Glomerular endothelial cell (primary cell): Measurements from ENCODE around the gene PDK1. TPM values are rescaled to one million over a fixed set of nuclear protein-coding genes. Genes with fewer than 3 reads are reported as not detected.
"Not testable (repeated sequence)": the region's sequence is repeated elsewhere in the genome, so short reads cannot be mapped to it uniquely, and the experiment has no call there.

Experiments used
- DNase-seq: peaks from one replicate; pipeline ENCODE4 v3.0.0-alpha.2; 2011; ENCODE audit warnings: low read depth, low spot score; ENCODE audit errors: extremely low read depth
- total RNA-seq: library from RNA; depleted of rRNA; stranded (reverse); fragments of >200 nt; gene quantifications from 2 replicates; pipeline ENCODE4 v1.2.3, GENCODE V29; 2015

PDK1 gene
- total RNA-seq, 1 donor from 2014 or later, result 10.0 TPM

DNA sequence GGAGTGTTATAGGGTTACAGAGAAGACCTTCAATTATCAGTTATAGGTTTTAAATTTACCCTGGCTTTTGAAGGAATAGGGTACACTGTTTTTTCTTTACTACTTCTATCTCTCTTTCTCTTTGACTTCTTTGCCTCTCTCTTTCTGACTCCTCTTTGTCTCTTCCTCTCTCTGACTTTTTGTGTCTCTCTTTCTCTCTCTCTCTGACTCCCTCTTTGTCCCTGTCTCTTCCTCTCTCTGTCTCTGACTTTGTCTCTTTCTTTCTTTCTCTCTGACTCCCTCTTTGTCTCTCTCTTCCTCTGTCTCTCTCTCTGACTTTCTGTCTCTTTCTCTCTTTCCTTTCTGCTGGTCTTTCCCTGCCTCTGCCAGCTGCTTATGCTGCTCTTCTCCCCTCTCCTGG, 36.3 kb downstream of the PDK1 start:
- DNase-seq, result not testable (repeated sequence)

GRCh38 chr2:172596776-172597175, 40.9 kb downstream of the PDK1 start:
- no peak for DNase-seq

DNA sequence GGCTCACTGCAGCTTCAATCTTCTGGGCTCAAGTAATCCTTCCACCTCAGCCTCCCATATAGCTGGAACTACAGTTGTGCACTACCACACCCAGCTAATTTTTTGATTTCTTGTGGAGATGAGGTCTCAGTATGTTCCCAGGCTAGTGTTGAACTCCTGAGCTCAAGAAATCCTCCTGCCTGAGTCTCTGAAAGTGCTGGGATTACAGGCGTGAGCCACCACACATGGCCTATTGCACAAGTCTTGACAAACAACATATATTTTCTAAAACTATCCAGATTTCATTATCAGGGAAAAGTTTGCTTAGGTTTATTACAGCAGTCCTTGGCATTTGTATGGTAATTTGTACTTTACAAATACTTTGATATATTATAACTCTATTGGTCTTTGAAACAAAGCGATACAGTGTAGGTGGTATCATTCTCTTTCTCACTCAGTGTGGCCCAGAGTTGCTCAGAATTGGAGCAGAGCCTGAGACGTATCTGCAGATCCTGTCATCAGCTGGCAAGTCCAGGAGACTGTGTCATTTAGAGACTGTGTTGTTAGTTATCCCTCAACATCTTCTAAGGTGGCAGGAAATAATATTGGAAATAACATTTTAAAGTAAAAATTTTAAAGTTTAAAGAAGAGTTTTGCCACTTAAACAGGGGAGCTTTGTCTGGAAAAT, 41.4 kb downstream of the PDK1 start:
- DNase-seq, result no peak

DNA sequence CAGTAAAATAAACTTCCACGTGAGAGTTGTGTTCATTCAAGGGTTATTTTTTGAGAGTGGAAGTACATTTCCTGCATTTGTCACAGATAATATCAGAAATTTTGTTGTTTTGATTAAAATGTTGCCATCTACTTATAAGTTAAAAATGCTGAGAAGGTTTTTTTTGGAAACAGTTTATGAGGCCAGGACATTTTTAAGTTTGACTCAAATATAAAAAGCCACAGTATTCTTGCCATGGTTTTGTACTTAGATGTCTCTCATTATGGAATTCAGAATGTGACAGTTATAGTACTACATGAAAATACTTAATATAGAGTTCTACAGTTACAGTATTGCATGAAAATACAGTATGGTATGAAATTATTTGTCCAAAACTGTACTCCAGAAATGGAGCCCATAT, 44.1 kb downstream of the PDK1 start:
- DNase-seq, result no peak

- DNase-seq, result no peak
Measured at GRCh38 chr2:172600557-172601008, 44.7 kb downstream of the PDK1 start.

- DNase-seq, result no peak
Measured at GRCh38 chr2:172606285-172606684, 50.4 kb downstream of the PDK1 start.

DNA sequence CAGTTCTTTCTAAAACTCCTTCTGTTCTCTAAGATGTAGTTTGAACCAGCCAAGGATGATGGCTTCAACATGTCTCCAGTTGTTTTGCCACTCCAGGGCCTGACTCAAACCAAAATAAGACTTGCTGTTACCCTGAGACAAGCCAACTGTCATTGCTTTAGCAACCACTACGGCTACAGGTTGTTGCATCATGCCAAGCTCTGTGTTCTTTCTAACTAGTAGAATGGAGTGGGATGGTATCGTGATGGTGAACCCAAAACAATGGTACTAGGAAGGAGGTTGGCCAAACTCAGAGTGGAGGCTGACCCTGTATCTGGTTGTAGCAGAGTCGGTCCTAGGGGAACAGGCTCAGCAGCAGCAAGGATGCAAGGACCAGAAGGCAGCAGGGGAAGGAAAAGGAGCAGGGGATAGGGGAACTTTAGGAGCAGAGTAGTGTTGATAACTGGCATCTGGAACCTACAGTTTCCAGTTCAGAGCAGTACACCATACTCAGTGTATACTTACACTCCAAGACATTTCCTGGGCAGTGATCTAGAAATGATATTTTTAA, 51.6 kb downstream of the PDK1 start:
- DNase-seq, result no peak

DNA sequence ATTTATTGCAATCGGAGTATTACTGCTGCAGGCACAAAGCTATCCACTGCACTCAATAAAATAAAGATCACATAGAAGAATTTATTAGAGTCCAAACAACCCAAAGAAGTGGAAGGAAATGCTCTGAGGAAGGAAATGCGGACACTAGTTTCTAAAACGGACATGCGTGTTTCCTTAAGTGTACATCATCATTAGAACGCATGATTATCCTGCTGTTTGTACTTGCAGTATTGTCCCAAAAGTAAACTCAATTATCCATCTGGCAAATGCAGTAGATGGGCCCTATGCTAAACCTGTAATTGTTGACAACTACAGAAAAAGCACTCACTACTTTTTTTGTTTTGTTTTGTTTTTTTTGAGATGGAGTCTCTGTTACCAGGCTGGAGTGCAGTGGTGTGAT, 53.6 kb downstream of the PDK1 start:
- DNase-seq, result no peak

DNA sequence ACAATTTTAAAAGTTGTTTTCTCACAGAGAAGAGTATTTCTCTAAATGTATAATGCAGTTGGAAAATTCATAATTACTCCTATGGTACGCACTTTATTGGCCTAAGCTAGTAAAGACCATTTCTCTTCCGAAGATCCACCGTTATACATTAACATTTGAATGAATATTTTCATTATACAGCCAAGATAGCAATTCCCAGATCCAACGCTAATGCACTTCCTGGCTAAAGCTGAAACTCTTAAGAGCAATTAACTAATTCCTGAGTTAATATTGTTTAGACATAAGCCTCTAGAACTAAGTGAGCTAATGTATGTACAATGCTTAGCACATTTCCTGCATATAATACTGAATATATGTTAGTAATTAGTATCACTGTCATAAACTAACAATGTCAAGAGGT, 56.2 kb downstream of the PDK1 start:
- DNase-seq, result no peak

DNA sequence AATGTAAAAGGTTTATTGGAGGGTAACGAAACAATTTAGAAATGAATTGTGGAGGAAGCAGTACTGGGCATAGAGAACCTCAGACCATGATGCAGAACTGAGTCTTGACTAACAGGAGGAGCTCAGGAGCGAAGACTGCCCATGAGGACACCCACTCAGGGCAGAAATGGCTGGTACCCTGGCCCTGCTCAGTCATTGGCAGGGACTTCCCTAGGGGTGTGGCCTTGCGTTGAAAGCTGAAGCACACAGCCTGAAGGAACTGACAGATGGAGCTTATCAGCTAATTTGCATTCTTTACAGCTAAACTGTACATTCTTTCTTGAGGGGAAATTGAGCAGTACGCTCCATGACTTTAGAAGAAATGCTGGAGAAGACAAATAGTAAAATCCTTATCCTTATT, 57.1 kb downstream of the PDK1 start:
- DNase-seq, result no peak

DNA sequence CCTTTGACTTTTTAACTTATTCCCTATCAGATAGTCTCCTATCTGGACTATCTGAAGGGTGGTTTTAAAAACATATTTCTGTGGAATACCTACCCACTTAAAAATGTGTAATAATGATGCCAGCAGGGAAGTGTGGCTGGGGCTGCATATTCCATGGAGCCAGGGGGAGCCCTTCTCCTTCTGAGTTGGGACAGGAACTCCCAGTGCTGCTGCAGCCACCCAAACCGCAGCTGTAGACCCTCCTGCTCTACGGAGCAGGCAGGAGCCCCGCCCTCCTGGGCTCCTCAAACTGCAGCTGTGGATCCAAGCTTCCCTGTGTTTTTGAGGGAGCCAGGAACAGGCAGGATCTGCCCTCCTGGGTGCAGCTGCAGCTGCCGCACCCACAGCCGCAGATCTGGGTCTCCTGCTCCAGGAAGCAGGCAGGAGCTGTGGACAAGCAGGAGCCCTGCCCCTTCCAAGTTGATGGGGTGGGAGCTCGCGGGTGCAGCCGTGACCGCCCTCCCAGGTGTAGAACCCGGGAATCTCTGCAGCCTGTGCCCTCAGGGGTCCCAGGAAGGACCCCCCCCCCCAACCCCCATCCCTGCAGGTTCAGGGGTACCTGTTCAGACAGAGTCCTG, 57.8 kb downstream of the PDK1 start:
- DNase-seq, result no peak

GRCh38 chr2:172614932-172615331, 59.0 kb downstream of the PDK1 start:
- DNase-seq, result no peak

DNA sequence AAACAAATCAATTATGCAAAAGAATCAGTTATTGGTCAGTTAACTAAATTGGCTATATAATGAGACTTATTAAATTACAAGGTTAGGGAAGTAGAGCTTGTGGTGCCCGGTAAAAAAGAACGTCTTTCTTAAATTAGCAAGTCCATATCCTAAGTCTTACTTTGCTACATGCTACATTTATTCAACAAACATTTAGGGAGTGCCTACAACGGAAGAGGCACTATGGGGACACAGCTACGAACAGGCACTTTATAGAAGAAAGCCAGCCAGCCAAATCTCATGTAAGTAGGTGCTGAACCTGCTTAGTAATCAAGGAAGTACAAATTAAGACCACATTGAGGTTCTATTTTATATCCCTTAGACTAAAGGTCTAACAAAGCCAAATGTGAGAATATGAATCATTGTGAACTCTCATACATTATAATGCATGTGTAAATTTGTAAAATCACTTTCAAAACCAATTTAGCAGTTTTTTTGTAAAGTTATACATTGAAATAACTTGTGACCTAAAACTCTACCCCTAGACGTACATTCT, 59.9 kb downstream of the PDK1 start:
- DNase-seq, result no peak

- no peak for DNase-seq
Measured at GRCh38 chr2:172617115-172617514, 61.2 kb downstream of the PDK1 start.

GRCh38 chr2:172623249-172623965, 67.5 kb downstream of the PDK1 start:
- DNase-seq, result no peak

GRCh38 chr2:172624996-172625395, 69.1 kb downstream of the PDK1 start:
- no peak for DNase-seq

- no peak for DNase-seq
Measured at GRCh38 chr2:172627181-172627580, 71.3 kb downstream of the PDK1 start.

DNA sequence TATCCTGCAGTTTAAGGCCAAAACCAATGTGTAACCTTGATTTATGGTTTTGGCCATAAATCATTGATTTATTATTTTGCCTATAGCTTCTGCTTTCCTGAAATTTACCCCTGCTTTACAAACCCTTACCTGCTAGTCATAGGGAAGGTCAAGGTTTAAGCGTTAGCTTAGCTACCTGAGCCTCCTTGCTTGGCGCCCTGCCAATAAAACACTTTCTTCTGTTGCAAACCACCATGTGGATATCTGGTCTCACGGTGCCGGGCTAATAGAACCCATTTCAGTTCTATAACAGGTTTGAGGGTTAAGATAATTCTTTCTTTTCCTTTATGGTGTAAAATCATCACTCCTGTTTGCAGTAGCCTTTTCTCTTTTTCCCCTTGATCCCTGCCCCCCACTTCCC, 72.2 kb downstream of the PDK1 start:
- DNase-seq, result no peak

DNA sequence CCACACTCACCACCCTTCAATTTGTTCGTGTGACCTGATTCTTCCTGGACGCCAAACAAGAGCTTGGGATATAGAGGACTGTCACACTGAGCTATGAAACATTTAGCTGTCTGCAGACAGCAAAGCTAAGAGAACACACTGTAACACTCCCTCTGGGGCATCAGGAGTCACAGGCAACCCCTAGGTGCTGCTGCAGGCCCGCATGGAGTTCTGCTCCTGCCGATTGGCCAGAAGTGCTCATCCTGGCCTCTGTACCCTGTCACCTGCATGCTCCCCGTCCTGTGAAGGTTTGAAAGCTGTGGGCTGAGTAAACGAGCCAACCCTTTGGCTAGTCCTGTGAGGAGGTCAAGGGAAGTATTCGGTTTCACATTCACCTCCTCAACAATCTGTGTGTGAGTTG, 73.7 kb downstream of the PDK1 start:
- no peak for DNase-seq

DNA sequence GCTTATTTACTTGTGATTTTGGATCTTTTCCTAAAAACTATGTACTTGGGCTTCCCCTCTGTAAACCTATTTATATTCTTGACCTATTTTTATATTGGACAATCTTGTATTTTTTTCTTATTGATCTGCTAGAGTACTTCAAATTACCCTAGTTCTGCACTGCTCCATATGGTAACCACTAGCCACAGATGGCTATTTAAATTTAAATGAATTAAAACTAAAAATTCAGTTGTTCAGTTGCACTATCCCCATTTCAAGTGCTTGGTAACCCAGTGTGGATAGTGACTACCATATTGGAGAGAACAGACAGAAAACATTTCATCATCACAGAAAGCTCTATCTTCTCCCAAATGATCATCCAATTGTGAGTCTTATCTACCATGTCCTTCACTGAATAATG, 74.3 kb downstream of the PDK1 start:
- DNase-seq, result no peak

DNA sequence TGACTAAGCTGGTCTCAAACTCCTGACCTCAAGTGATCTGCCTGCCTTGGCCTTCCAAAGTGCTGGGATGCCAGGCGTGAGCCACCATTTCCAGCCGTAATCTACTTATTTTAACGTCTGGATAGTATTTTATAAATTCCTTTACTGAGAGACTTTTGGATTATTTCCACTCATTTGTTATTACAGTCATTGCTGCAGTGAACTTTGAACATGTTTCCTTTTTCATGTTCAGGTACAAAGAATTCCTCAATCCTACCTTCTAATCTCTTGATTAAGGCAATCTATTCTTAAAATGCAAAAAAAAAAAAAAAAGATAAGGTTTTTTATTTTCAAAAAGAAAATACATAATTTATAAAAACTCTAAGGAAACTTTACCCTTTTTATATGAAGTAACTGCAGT, 78.6 kb downstream of the PDK1 start:
- no peak for DNase-seq

DNA sequence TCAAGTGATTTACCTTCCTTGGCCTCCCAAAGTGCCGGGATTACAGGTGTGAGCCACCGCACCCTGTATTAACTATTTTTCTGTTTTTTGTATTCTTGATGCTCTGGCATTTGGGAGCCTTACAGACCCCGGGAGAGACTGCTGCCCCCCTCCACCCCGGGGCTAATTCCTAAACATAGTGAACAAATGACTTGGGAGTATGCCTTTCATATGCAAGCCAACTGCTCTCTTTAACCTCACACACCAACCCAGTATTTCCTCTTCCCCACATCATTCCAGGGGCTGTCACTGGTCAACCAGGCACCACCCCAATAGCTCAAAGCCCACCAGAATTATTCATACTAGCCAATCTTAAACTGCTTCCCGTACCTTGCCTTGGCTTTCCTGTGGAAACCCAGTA, 79.7 kb downstream of the PDK1 start:
- no peak for DNase-seq
